ENCODE data around the gene TYW3.

GRCh38 chr1:74763807-74764206 lies 30.9 kb downstream of the TYW3 start:
- TF ChIP-seq CTCF (IDR thresholded peaks at IDR 0.05; ENCODE audit: low read depth, low read length, missing input control) (no peak), FOXA1 (IDR thresholded peaks at IDR 0.05) (no peak), RAD21 (IDR thresholded peaks at IDR 0.05) (no peak), REST (IDR thresholded peaks at IDR 0.05) (no peak), ATF3 (IDR thresholded peaks at IDR 0.05) (no peak), ZBTB33 (IDR thresholded peaks at IDR 0.05) (no peak), MAX (IDR thresholded peaks at IDR 0.05) (no peak), YY1 (IDR thresholded peaks at IDR 0.05) (no peak), GABPA (IDR thresholded peaks at IDR 0.05 in 1 of 2, conservative IDR thresholded peaks at IDR 0.05 in 1 of 2) (no peak), JUND (IDR thresholded peaks at IDR 0.05) (no peak)

Measured in liver (tissue), 3 donors.